CD14-positive monocyte (primary cell): ENCODE measurements around the gene LMO7. TPM values are rescaled to one million over a fixed set of nuclear protein-coding genes. Genes with fewer than 3 reads are reported as not detected.
"Not testable (repeated sequence)": the region's sequence is repeated elsewhere in the genome, so short reads cannot be mapped to it uniquely, and the experiment has no call there.

ENCODE experiments used
- DNase-seq, 3 donors: peaks; one replicate each; pipeline ENCODE4 v3.0.0-alpha.2; 2011 to 2022
- H2AFZ ChIP-seq: 2 replicates; pipeline ENCODE4 v1.6.0; 2012; ENCODE audit warnings: mild to moderate bottlenecking, low read depth, low read length, inconsistent platforms; ENCODE audit not compliant: insufficient read depth, poor library complexity, severe bottlenecking
- H3K27ac ChIP-seq, 2 donors: 1 replicate in 1 of 2; 2 replicates in 1 of 2; pipeline ENCODE4 v1.5.1; 2012 to 2013; ENCODE audit warnings: low read length in 2 of 2, control low read depth in 1 of 2, inconsistent platforms in 1 of 2, low read depth in 1 of 2, mild to moderate bottlenecking in 1 of 2
- H3K27me3 ChIP-seq, 2 donors: one replicate each; pipeline versions ENCODE4 v1.6.0 to v1.6.1; 2011 to 2013; ENCODE audit warnings: low read length in 2 of 2; ENCODE audit not compliant: control insufficient read depth in 2 of 2, insufficient read depth in 2 of 2
- H3K36me3 ChIP-seq, 2 donors: replicated peaks in 1 of 2; 1 replicate in 1 of 2; 2 replicates in 1 of 2; pipeline versions ENCODE4 v1.5.1 to v1.6.1; 2012 to 2013; ENCODE audit warnings: low read length in 2 of 2, control low read depth in 1 of 2, inconsistent platforms in 1 of 2, mild to moderate bottlenecking in 1 of 2; ENCODE audit not compliant: insufficient read depth in 2 of 2, control insufficient read depth in 1 of 2
- H3K4me1 ChIP-seq, 2 donors: 1 replicate in 1 of 2; 2 replicates in 1 of 2; pipeline versions ENCODE4 v1.5.1 to v1.6.1; 2012 to 2013; ENCODE audit warnings: low read length in 2 of 2, control low read depth in 1 of 2, inconsistent platforms in 1 of 2, mild to moderate bottlenecking in 1 of 2, moderate library complexity in 1 of 2; ENCODE audit not compliant: insufficient read depth in 2 of 2, control insufficient read depth in 1 of 2
- H3K4me2 ChIP-seq: replicated peaks from 2 replicates; pipeline ENCODE3; 2012; ENCODE audit warnings: low read length, moderate library complexity, mild to moderate bottlenecking; ENCODE audit not compliant: poor library complexity, severe bottlenecking; ENCODE audit errors: extremely low read depth
- H3K4me3 ChIP-seq, 3 experiments: fragments of 200-600 bp in 1 of 3; sonication (generic) in 1 of 3; replicated peaks in 1 of 3; 1 replicate in 2 of 3; 2 replicates in 1 of 3; pipeline ENCODE4 v1.5.1; 2011 to 2013; ENCODE audit warnings: low read length in 3 of 3, mild to moderate bottlenecking in 3 of 3, control low read depth in 2 of 3, low read depth in 2 of 3, inconsistent platforms in 1 of 3, moderate library complexity in 1 of 3
- H3K79me2 ChIP-seq: 2 replicates; pipeline ENCODE4 v1.6.0; 2012; ENCODE audit warnings: mild to moderate bottlenecking, control low read depth, inconsistent platforms, low read length, moderate library complexity; ENCODE audit not compliant: insufficient read depth
- H3K9ac ChIP-seq: 2 replicates; pipeline ENCODE4 v1.6.0; 2017; ENCODE audit warnings: low read length, mild to moderate bottlenecking; ENCODE audit not compliant: insufficient read depth, poor library complexity, severe bottlenecking
- H3K9me3 ChIP-seq, 2 donors: replicated peaks in 1 of 2; 1 replicate in 1 of 2; 2 replicates in 1 of 2; pipeline versions ENCODE4 v1.5.1 to v1.6.1; 2012 to 2013; ENCODE audit warnings: low read length in 2 of 2, control low read depth in 1 of 2; ENCODE audit not compliant: control insufficient read depth in 1 of 2, insufficient read depth in 1 of 2
- H4K20me1 ChIP-seq: 2 replicates; pipeline ENCODE4 v1.6.0; 2012; ENCODE audit warnings: mild to moderate bottlenecking, low read length, control low read depth, moderate library complexity; ENCODE audit not compliant: insufficient read depth
- H3K27ac Mint-ChIP-seq, 7 donors: one replicate each; pipeline ENCODE4 v1.8.0; 2020; ENCODE audit warnings: mild to moderate bottlenecking in 7 of 7, mixed read lengths in 7 of 7, moderate library complexity in 6 of 7, inconsistent platforms in 2 of 7
- H3K27me3 Mint-ChIP-seq, 3 donors: one replicate each; pipeline ENCODE4 v1.8.0; 2021 to 2022; ENCODE audit warnings: low read depth in 3 of 3, mild to moderate bottlenecking in 3 of 3, mixed read lengths in 3 of 3, moderate library complexity in 3 of 3, inconsistent platforms in 1 of 3
- H3K36me3 Mint-ChIP-seq, 2 donors: one replicate each; pipeline ENCODE4 v1.8.0; 2020; ENCODE audit warnings: mixed read lengths in 2 of 2, inconsistent platforms in 1 of 2, mild to moderate bottlenecking in 1 of 2
- H3K4me1 Mint-ChIP-seq: one replicate; pipeline ENCODE4 v1.8.0; 2020; ENCODE audit warnings: mild to moderate bottlenecking, mixed read lengths
- H3K4me3 Mint-ChIP-seq, 2 donors: one replicate each; pipeline ENCODE4 v1.8.0; 2020; ENCODE audit warnings: mild to moderate bottlenecking in 2 of 2, mixed read lengths in 2 of 2, moderate library complexity in 1 of 2
- H3K9me3 Mint-ChIP-seq, 7 donors: one replicate each; pipeline ENCODE4 v1.8.0; 2020 to 2022; ENCODE audit warnings: mixed read lengths in 7 of 7, mild to moderate bottlenecking in 6 of 7, moderate library complexity in 6 of 7, inconsistent platforms in 2 of 7
- CTCF ChIP-seq: fragments of 200-600 bp; IDR thresholded peaks from one replicate; pipeline ENCODE4 v1.8.0; 2022; ENCODE audit warnings: antibody characterized with exemption, mild to moderate bottlenecking
- WGBS: methylation state at CpG from one replicate; pipeline ENCODE4 v1.1.5; 2013; ENCODE audit warnings: missing lambda C conversion rate; ENCODE audit not compliant: insufficient coverage; 5-methylcytosine and 5-hydroxymethylcytosine counted together
- intact Hi-C, 2 donors: fragments of 100-400 bp; cut with micrococcal nuclease; formaldehyde crosslinking; loops; one replicate each; pipeline versions ENCODE4 v1.15.0 to v1.15.1; 2023
- polyA plus RNA-seq, 3 donors: library from polyadenylated mRNA; depleted of rRNA in 1 of 3; unstranded in 2 of 3; stranded (reverse) in 1 of 3; fragments of 300-500 nt in 2 of 3; fragments of >200 nt in 1 of 3; fragmentation: Illumina TruSeq in 2 of 3; gene quantifications; 1 replicate in 2 of 3; 2 replicates in 1 of 3; pipeline ENCODE4 v1.2.3, GENCODE V29; 2012 to 2021

The LMO7 gene
- polyA plus RNA-seq, 3 donors, result 0.79 to 1.6 (median 0.90) TPM

GRCh38 chr13:75739244-75739868 is 103.2 kb downstream of the LMO7 start:
- no peaks in the 10 kb centered on the region for H3K79me2 ChIP-seq
- no peak overlapping the region for H3K4me2 ChIP-seq
- Mint-ChIP-seq H3K27me3 (peaks cover 0 to 1% (median 0%) of the 10 kb centered on the region in 3 donors), H3K36me3 (no peaks in the 10 kb centered on the region), H3K4me3 (no peak overlapping the region), H3K4me1 (no peaks in the 10 kb centered on the region), H3K9me3 (peaks cover 0 to 9% (median 3%) of the 10 kb centered on the region in 7 donors), H3K27ac (no peak overlapping the region)
- WGBS, result 100% methylated on average over 1 of the region's 2 CpGs
- no peaks in the 10 kb centered on the region for H4K20me1 ChIP-seq
- H3K27ac ChIP-seq, result no peak overlapping the region
- H2AFZ ChIP-seq, result no peak overlapping the region
- no peak overlapping the region for H3K4me3 ChIP-seq
- H3K36me3 ChIP-seq, result no peaks in the 10 kb centered on the region
- H3K9ac ChIP-seq, result no peak overlapping the region
- TF ChIP-seq CTCF, result no peak
- H3K27me3 ChIP-seq, result no peaks in the 10 kb centered on the region
- H3K4me1 ChIP-seq, result no peaks in the 10 kb centered on the region
- intact Hi-C loops, result no loop called here
- H3K9me3 ChIP-seq, result peaks cover 0 to 4% of the 10 kb centered on the region in 2 donors
- no peak for DNase-seq

GRCh38 chr13:75740031-75740430 is 103.9 kb downstream of the LMO7 start:
- Mint-ChIP-seq H3K36me3 (no peaks in the 10 kb centered on the region), H3K27ac (no peak overlapping the region), H3K9me3 (peaks cover 0 to 9% (median 3%) of the 10 kb centered on the region in 7 donors), H3K27me3 (peaks cover 0 to 1% (median 0%) of the 10 kb centered on the region in 3 donors), H3K4me1 (no peaks in the 10 kb centered on the region), H3K4me3 (no peak overlapping the region)
- no peak for TF ChIP-seq CTCF
- H3K9ac ChIP-seq, result no peak overlapping the region
- intact Hi-C loops, result no loop called here
- no peaks in the 10 kb centered on the region for H3K79me2 ChIP-seq
- no peaks in the 10 kb centered on the region for H3K27me3 ChIP-seq
- 100% methylated on average over 1 of the region's 4 CpGs for WGBS
- no peaks in the 10 kb centered on the region for H3K4me1 ChIP-seq
- no peak overlapping the region for H2AFZ ChIP-seq
- DNase-seq, result no peak
- H3K4me3 ChIP-seq, result no peak overlapping the region
- no peak overlapping the region for H3K4me2 ChIP-seq
- no peaks in the 10 kb centered on the region for H4K20me1 ChIP-seq
- no peaks in the 10 kb centered on the region for H3K36me3 ChIP-seq
- H3K9me3 ChIP-seq, result peaks cover 0 to 1% of the 10 kb centered on the region in 2 donors
- no peak overlapping the region for H3K27ac ChIP-seq

GRCh38 chr13:75743072-75743471 is 106.9 kb downstream of the LMO7 start:
- H3K27me3 Mint-ChIP-seq, H3K36me3 ChIP-seq, H3K27me3 ChIP-seq, H3K9me3 ChIP-seq, intact Hi-C loops, H3K4me1 ChIP-seq, H3K79me2 ChIP-seq, DNase-seq, H3K4me3 Mint-ChIP-seq, H3K4me2 ChIP-seq, H2AFZ ChIP-seq, H3K27ac Mint-ChIP-seq, H3K36me3 Mint-ChIP-seq, H3K9ac ChIP-seq, H4K20me1 ChIP-seq, H3K27ac ChIP-seq, H3K4me1 Mint-ChIP-seq, H3K4me3 ChIP-seq: not testable (repeated sequence)
- peaks cover 0 to 10% (median 5%) of the 10 kb centered on the region in 7 donors for H3K9me3 Mint-ChIP-seq
- WGBS, result no CpG with 5 or more reads among the region's 1 CpG
